Subcutaneous adipose tissue (tissue), 4 donors: Measurements from ENCODE around the gene PRCP. TPM values are rescaled to one million over a fixed set of nuclear protein-coding genes. Genes with fewer than 3 reads are reported as not detected.

ENCODE experiments used
- total RNA-seq, 4 donors: library from RNA; depleted of rRNA; stranded (reverse); fragments of >200 nt; gene quantifications; one replicate each; pipeline ENCODE4 v1.1.0, GENCODE V29; 2016
- TF ChIP-seq, protein P1 (sequence below): fragments of 450-650 bp; IDR thresholded peaks from one replicate; pipeline ENCODE4 v1.5.1; 2016; ENCODE audit warnings: low read depth, mild to moderate bottlenecking, control low read depth, antibody characterized with exemption, moderate library complexity

PRCP gene
- total RNA-seq, 4 donors from 2014 or later, result 45.2 to 126 (median 95.7) TPM

DNA sequence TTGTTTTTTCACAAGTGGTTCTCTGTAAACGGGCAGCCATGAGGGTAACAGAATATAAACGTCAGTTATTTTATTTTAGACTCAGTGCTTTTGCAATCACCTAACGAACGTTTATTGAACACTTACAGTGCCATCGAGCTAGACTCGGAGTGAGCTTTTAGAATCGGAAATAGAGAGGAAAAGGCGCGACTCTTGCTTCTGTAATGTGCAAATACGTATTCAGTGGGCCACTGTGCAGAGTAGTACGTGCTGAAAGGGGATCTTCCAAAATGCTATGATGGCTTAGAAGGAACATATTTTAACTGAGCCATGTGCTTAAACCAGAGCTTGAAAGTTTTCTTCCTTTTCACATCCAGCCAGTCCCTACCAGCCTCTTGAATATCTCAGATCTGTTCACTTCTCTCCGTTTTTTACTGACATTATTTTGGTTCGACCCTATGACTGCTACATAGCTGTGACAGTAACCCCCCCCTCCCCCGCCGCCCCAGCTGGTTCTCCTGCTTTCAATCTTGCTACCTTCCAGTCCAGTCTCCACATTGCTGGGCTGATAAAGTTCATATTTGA, 1.8 kb upstream of the PRCP start:
- TF ChIP-seq, protein P1, sequence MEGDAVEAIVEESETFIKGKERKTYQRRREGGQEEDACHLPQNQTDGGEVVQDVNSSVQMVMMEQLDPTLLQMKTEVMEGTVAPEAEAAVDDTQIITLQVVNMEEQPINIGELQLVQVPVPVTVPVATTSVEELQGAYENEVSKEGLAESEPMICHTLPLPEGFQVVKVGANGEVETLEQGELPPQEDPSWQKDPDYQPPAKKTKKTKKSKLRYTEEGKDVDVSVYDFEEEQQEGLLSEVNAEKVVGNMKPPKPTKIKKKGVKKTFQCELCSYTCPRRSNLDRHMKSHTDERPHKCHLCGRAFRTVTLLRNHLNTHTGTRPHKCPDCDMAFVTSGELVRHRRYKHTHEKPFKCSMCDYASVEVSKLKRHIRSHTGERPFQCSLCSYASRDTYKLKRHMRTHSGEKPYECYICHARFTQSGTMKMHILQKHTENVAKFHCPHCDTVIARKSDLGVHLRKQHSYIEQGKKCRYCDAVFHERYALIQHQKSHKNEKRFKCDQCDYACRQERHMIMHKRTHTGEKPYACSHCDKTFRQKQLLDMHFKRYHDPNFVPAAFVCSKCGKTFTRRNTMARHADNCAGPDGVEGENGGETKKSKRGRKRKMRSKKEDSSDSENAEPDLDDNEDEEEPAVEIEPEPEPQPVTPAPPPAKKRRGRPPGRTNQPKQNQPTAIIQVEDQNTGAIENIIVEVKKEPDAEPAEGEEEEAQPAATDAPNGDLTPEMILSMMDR, result no peak

DNA sequence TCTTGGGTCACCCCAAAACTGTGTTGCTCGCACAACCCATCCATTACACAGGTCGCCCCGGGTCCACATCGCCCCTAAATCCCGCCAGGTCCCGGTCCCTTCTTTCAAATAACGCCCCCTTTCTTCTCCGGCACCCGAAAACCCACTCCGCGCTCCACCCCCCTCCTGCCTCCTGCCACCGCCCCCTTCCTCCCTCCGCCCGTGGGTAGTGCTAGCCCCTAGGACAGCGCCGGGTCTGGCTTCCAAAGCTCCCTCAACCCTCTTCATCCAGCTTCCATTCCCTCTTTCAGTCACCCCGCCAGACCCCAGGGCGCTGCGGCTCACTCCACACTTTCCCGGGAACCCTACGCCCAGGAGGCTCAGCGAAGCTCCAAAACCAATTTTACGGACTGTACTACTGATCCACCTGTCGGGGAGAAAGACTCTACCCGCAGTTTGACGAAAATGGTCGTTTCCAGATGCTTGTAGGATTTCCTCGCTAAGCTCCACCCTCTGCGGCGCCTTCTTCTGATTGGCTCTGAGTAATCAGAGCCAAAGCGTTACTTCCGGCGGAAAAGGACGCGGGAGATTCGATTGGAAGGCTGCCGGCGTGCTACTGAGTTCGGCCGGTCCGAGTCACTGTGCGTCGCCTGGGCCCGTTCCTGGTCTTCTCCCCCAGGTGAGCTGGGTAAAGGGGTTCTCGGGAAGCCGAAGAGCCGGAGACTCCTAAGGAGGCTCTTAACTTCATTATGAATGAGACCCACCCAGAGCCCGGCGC, 1.1 kb upstream of the PRCP start, which contains the start of gene DDIAS:
Gene DDIAS, plus strand, starts transcription at position 572 of the 757 bp plus-strand sequence. CDS start 13,003 bp downstream, outside the sequence.
- TF ChIP-seq, protein P1, result no peak

DNA sequence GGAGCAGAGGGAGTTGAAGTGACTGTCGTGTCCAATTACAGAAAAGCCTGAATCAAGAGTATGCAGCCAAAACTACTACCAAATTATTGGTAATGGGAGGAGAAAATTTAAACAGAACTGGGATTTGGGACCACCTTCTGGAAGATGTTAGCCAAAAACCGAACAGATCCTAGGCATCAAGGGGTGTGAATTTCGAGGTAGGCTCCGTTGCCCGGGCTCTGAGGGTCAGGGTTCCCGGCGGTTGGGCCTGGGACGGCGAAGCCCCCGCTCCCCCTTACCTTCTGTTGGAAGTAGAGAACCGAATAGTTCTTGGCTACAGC, 313 bp downstream of the PRCP start:
- TF ChIP-seq, protein P1, result no peak

DNA sequence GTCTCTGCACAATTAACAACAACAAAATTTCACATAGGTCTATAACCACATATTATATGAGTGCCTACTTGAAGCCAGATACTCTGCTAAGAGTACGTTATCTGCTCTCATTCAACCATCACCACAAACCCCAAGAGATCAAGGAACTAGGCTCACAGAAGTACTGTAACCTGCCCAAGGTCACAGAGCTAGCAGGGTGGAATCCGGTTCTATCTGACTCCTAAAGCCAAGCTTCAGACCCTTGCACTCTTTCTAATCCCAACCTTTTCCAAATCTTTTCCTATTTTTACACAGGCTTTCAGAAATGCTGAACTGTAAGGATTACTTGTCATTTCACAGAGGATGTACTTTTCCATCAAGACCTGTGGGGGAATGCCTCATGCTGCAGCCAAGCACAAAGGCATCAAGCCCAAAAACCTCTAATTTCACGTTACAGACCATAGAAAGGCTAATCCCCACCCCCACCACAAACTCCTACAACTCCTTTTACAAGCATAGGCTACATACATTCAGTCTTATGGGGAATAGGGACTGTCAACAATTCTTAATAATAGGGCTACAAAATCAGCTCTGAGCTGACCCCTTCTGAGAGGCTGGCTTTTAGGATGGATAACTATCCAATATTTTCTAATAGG, 927 bp downstream of the PRCP start:
- TF ChIP-seq, protein P1, result no peak

DNA sequence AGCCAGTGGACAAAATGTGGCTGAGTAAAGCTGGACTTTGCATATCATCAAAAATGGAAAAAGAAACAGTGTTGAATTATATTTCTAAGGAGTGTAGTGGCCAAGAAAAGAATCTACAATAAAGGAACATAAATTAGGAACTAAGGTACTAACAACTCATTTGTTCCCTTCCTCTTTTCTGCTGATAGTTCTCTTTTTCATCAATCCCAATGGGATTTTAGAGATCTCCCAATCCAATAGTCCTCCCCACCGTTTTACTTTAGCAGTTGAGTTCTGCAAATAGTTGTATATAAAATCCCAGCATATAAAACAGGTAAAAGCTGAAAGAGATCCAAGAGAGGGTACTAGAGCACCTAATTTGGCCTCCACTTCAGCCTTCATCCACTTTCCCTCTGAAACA, 2.0 kb downstream of the PRCP start:
- TF ChIP-seq, protein P1, result no peak

DNA sequence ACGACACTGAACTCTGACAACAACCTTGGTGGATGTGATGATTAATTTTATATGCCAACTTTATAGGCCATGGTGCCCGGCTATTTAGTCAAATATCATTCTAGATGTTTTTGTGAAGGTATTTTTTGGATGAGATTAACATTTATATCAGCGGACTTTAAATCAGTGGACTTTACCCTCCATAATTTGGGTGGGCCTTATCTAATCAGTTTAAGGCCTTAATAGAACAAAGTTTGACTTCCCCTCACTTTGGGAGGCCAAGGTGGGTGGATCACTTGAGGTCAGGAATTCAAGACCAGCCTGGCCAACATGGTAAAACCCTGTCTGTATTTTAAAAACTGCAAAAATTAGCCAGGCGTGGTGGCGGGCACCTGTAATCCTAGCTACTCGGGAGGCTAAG, 4.0 kb downstream of the PRCP start:
- TF ChIP-seq, protein P1, result no peak

DNA sequence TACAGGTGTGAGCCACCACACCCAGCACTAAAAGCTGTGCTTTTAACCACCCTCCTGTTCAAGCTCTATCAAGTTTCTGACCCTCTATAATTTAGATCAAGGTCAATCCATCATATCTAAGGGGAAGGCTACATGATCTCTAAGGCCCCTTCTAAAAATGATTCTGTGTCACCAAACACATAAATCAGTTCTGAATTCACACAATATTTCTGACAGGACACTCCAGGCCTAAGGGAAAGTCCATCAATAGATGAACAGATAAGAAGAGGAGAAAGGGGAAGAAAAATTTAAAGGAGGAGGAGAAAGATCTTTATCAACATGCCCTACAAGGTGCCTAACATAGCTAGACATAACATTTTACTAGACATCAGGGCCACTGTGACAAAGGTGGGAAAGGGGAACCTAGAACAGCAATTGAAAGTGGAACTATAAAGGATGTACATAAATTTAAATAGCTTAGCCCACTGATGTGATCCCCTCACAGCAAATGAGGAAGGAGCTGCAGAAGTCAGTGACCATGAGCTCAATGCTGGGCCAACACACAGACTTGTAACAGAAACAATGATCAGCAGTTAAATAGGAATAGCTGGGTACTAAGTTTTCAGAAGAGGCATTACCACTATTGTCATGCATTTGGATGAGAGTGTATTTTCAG, 4.7 kb downstream of the PRCP start:
- TF ChIP-seq, protein P1, result no peak
